Bronchial epithelial cell (primary cell): ENCODE measurements around the gene UBE2F. TPM values are rescaled to one million over a fixed set of nuclear protein-coding genes. Genes with fewer than 3 reads are reported as not detected.
A peak's percentile ranks its signal among the peaks of the same experiment; 100 is the strongest.
"Not testable (repeated sequence)": the region's sequence is repeated elsewhere in the genome, so short reads cannot be mapped to it uniquely, and the experiment has no call there.

Experiments
- DNase-seq: peaks from one replicate; pipeline ENCODE4 v3.0.0-alpha.2; 2010; ENCODE audit warnings: low read depth
- FAIRE-seq: peaks from 2 replicates; lab custom pipeline; 2011; peaks lifted over from hg19 to GRCh38; lab: Jason Lieb, UNC
- H3K27me3 ChIP-seq: 2 replicates; pipeline ENCODE4 v1.5.1; 2011; ENCODE audit warnings: low read length; ENCODE audit not compliant: control insufficient read depth, insufficient read depth
- H3K36me3 ChIP-seq: 2 replicates; pipeline ENCODE4 v1.5.1; 2011; ENCODE audit warnings: low read length; ENCODE audit not compliant: control insufficient read depth, insufficient read depth
- H3K4me3 ChIP-seq: 2 replicates; pipeline ENCODE4 v1.5.1; 2011; ENCODE audit warnings: mild to moderate bottlenecking, low read depth, low read length, control low read depth
- CTCF ChIP-seq: IDR thresholded peaks from 2 replicates; pipeline ENCODE4 v1.5.1; 2011; ENCODE audit warnings: mild to moderate bottlenecking, moderate library complexity, low read length, control low read depth, inconsistent platforms; ENCODE audit not compliant: insufficient read depth, severe bottlenecking
- total RNA-seq: library from RNA; depleted of rRNA; stranded (reverse); fragments of >200 nt; gene quantifications from 2 replicates; pipeline ENCODE4 v1.2.1, GENCODE V29; 2014

The UBE2F gene
- total RNA-seq, 1 donor from 2014 or later, result 64.0 TPM

GRCh38 chr2:237972936-237973335 is 6.1 kb downstream of the UBE2F start:
- Histone ChIP-seq H3K36me3 (peaks cover 15% of the 10 kb centered on the region), H3K27me3 (no peaks in the 10 kb centered on the region), H3K4me3 (no peak overlapping the region)
- TF ChIP-seq CTCF, result no peak
- DNase-seq (no peak), FAIRE-seq (no peak)

- no peaks in the 10 kb centered on the region for H3K27me3 ChIP-seq
- FAIRE-seq (peak; percentile 84), DNase-seq (no peak)
- H3K4me3 ChIP-seq, result no peak overlapping the region
- no peak for TF ChIP-seq CTCF
- H3K36me3 ChIP-seq, result peaks cover 17% of the 10 kb centered on the region
These were observed 10.6 kb downstream of the UBE2F start for GRCh38 chr2:237977380-237977779.

- no peak for FAIRE-seq
- H3K27me3 ChIP-seq, result no peaks in the 10 kb centered on the region
- no peak overlapping the region for H3K4me3 ChIP-seq
- no peak for TF ChIP-seq CTCF
- DNase-seq, result no peak
- H3K36me3 ChIP-seq, result peaks cover 15% of the 10 kb centered on the region
These were observed 11.4 kb downstream of the UBE2F start for GRCh38 chr2:237978058-237978712.

- DNase-seq (no peak), FAIRE-seq (no peak)
- no peaks in the 10 kb centered on the region for H3K27me3 ChIP-seq
- H3K36me3 ChIP-seq, result peaks cover 15% of the 10 kb centered on the region
- no peak overlapping the region for H3K4me3 ChIP-seq
- TF ChIP-seq CTCF, result no peak
These were observed 12.5 kb downstream of the UBE2F start for GRCh38 chr2:237979331-237979730.

- TF ChIP-seq CTCF, result no peak
- DNase-seq, result no peak
- no peaks in the 10 kb centered on the region for H3K27me3 ChIP-seq
- FAIRE-seq, result no peak
- no peak overlapping the region for H3K4me3 ChIP-seq
- H3K36me3 ChIP-seq, result peaks cover 14% of the 10 kb centered on the region
These were observed 13.3 kb downstream of the UBE2F start for GRCh38 chr2:237980087-237980486.

- FAIRE-seq (no peak), DNase-seq (peak; percentile 27)
- H3K36me3 ChIP-seq, result peaks cover 14% of the 10 kb centered on the region
- H3K27me3 ChIP-seq, result no peaks in the 10 kb centered on the region
- no peak overlapping the region for H3K4me3 ChIP-seq
- no peak for TF ChIP-seq CTCF
These were observed 13.9 kb downstream of the UBE2F start for GRCh38 chr2:237980751-237981150.

GRCh38 chr2:237981621-237982020 is 14.8 kb downstream of the UBE2F start:
- not testable (repeated sequence) for H3K4me3 ChIP-seq, H3K27me3 ChIP-seq, DNase-seq, FAIRE-seq
- H3K36me3 ChIP-seq, result peaks cover 12% of the 10 kb centered on the region
